ENCODE measurements around the gene CHRD.

Gene CHRD

GRCh38 chr3:184379358-184380184 lies at the start of gene CHRD:
CHRD (plus strand) TSS chr3:184380054; CDS start chr3:184380319, 265 bp downstream.
- Histone ChIP-seq H3K27me3 (ENCODE audit: control insufficient read depth, insufficient read depth, low read length) (peaks cover 78% of the 10 kb centered on the region), H3K4me1 (ENCODE audit: control insufficient read depth, insufficient read depth, low read length) (peaks cover 29% of the 10 kb centered on the region), H3K36me3 (ENCODE audit: control insufficient read depth, insufficient read depth, low read length) (no peaks in the 10 kb centered on the region), H3K9ac (ENCODE audit: low read depth, low read length) (no peak within 1 kb of the TSS), H3K9me3 (ENCODE audit: control insufficient read depth, insufficient read depth, low read length) (no peaks in the 10 kb centered on the region), H3K4me3 (ENCODE audit: low read depth, low read length) (peak within 1 kb of the TSS; percentile 60), H3K27ac (ENCODE audit: low read depth, low read length) (no peak within 1 kb of the TSS)

DNA sequence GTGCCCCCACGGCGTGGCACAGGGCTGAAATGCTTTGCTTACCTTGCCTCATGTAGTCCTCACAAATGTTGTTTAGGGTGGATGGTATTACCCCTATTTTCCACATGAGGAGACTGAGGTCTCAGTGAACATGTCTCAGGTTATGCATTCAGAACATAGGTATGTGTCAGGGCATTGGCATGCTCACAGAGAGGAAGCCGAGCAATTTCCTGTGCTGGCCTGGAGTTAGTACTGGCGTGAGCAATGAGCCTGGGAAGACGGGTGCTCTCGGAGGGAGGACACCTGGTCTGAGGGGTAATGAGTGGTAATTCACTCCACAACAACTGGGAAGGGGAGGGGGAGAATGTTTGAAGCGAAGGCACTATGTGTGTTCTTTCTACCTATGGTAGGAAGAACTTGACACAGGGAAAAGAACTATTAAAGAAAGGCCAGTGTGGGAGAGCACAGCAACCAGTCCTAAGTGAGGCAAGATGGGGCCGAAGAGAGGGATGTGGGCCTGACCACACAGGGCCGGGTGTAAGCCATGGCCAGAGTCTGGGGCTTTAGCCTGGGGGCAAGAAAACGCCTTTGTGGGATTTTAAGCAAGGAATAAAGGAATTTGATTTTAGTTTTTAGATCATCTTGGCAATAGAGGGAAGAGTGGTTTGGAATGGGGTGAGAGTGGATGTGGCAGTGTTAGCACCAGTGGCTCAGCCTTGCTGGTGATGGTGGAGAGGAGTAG lies 47.3 kb upstream of the CHRD start:
- Histone ChIP-seq H3K4me1 (ENCODE audit: control insufficient read depth, insufficient read depth, low read length) (peaks cover 13% of the 10 kb centered on the region; the same call in 1 of the 2 replicates), H3K36me3 (ENCODE audit: control insufficient read depth, insufficient read depth, low read length) (peaks cover 75% of the 10 kb centered on the region), H3K27me3 (ENCODE audit: control insufficient read depth, insufficient read depth, low read length) (no peaks in the 10 kb centered on the region)

GRCh38 chr3:184333190-184333589 lies 46.7 kb upstream of the CHRD start:
- peaks cover 68% of the 10 kb centered on the region for H3K36me3 ChIP-seq (ENCODE audit: control insufficient read depth, insufficient read depth, low read length)

More for the DNA sequence above, 47.3 kb upstream of the CHRD start:
- Histone ChIP-seq H3K9me3 (ENCODE audit: control insufficient read depth, insufficient read depth, low read length) (no peaks in the 10 kb centered on the region), H3K27ac (ENCODE audit: low read depth, low read length) (no peak overlapping the region), H3K9ac (ENCODE audit: low read depth, low read length) (no peak overlapping the region), H3K4me3 (ENCODE audit: low read depth, low read length) (no peak overlapping the region)

GRCh38 chr3:184333700-184334099 lies 46.2 kb upstream of the CHRD start:
- H3K9ac ChIP-seq (ENCODE audit: low read depth, low read length): no peak overlapping the region
- no peaks in the 10 kb centered on the region for H3K27me3 ChIP-seq (ENCODE audit: control insufficient read depth, insufficient read depth, low read length)
- H3K4me3 ChIP-seq (ENCODE audit: low read depth, low read length): no peak overlapping the region
- peaks cover 21% of the 10 kb centered on the region for H3K4me1 ChIP-seq (ENCODE audit: control insufficient read depth, insufficient read depth, low read length)
- H3K27ac ChIP-seq (ENCODE audit: low read depth, low read length): peak overlapping the region; percentile 97
- H3K9me3 ChIP-seq (ENCODE audit: control insufficient read depth, insufficient read depth, low read length): no peaks in the 10 kb centered on the region
- H3K36me3 ChIP-seq (ENCODE audit: control insufficient read depth, insufficient read depth, low read length): peaks cover 63% of the 10 kb centered on the region

More at GRCh38 chr3:184333190-184333589, 46.7 kb upstream of the CHRD start:
- H3K9me3 ChIP-seq (ENCODE audit: control insufficient read depth, insufficient read depth, low read length): no peaks in the 10 kb centered on the region
- no peak overlapping the region for H3K27ac ChIP-seq (ENCODE audit: low read depth, low read length)
- peaks cover 19% of the 10 kb centered on the region for H3K4me1 ChIP-seq (ENCODE audit: control insufficient read depth, insufficient read depth, low read length)
- H3K4me3 ChIP-seq (ENCODE audit: low read depth, low read length): no peak overlapping the region
- H3K9ac ChIP-seq (ENCODE audit: low read depth, low read length): no peak overlapping the region
- no peaks in the 10 kb centered on the region for H3K27me3 ChIP-seq (ENCODE audit: control insufficient read depth, insufficient read depth, low read length)

- Histone ChIP-seq H3K4me1 (ENCODE audit: control insufficient read depth, insufficient read depth, low read length) (peaks cover 25% of the 10 kb centered on the region), H3K4me3 (ENCODE audit: low read depth, low read length) (no peak overlapping the region), H3K27ac (ENCODE audit: low read depth, low read length) (peak overlapping the region; percentile 97), H3K27me3 (ENCODE audit: control insufficient read depth, insufficient read depth, low read length) (no peaks in the 10 kb centered on the region), H3K36me3 (ENCODE audit: control insufficient read depth, insufficient read depth, low read length) (peaks cover 54% of the 10 kb centered on the region), H3K9ac (ENCODE audit: low read depth, low read length) (no peak overlapping the region), H3K9me3 (ENCODE audit: control insufficient read depth, insufficient read depth, low read length) (no peaks in the 10 kb centered on the region)
Observed at GRCh38 chr3:184334470-184335158, 45.2 kb upstream of the CHRD start.

DNA sequence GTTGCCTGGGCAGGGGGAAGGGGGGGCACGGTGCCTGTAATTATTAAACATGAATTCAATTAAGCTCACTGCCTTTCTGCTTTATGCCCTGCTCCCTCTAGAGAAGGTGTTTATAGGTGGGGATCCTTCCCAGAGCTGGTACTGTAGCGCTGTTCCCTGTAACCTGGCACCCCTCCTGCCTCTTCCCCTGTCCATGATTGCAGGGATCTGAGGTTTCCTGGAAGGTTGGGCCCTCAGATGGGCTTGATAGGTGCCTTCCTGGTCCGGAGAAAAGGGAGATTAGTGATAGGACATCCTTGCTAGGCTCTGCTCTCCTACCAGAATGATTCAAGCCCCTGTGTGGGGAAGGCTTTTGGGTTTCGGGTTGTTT lies 44.6 kb upstream of the CHRD start:
- H3K9me3 ChIP-seq (ENCODE audit: control insufficient read depth, insufficient read depth, low read length): no peaks in the 10 kb centered on the region
- peak overlapping the region; percentile 97 for H3K27ac ChIP-seq (ENCODE audit: low read depth, low read length)
- peak overlapping the region; percentile 18; the same call in 1 of the 2 replicates for H3K9ac ChIP-seq (ENCODE audit: low read depth, low read length)
- H3K4me1 ChIP-seq (ENCODE audit: control insufficient read depth, insufficient read depth, low read length): peaks cover 25% of the 10 kb centered on the region
- H3K4me3 ChIP-seq (ENCODE audit: low read depth, low read length): peak overlapping the region; percentile 91; the same call in 1 of the 2 replicates
- no peaks in the 10 kb centered on the region for H3K27me3 ChIP-seq (ENCODE audit: control insufficient read depth, insufficient read depth, low read length)
- peaks cover 48% of the 10 kb centered on the region for H3K36me3 ChIP-seq (ENCODE audit: control insufficient read depth, insufficient read depth, low read length)

DNA sequence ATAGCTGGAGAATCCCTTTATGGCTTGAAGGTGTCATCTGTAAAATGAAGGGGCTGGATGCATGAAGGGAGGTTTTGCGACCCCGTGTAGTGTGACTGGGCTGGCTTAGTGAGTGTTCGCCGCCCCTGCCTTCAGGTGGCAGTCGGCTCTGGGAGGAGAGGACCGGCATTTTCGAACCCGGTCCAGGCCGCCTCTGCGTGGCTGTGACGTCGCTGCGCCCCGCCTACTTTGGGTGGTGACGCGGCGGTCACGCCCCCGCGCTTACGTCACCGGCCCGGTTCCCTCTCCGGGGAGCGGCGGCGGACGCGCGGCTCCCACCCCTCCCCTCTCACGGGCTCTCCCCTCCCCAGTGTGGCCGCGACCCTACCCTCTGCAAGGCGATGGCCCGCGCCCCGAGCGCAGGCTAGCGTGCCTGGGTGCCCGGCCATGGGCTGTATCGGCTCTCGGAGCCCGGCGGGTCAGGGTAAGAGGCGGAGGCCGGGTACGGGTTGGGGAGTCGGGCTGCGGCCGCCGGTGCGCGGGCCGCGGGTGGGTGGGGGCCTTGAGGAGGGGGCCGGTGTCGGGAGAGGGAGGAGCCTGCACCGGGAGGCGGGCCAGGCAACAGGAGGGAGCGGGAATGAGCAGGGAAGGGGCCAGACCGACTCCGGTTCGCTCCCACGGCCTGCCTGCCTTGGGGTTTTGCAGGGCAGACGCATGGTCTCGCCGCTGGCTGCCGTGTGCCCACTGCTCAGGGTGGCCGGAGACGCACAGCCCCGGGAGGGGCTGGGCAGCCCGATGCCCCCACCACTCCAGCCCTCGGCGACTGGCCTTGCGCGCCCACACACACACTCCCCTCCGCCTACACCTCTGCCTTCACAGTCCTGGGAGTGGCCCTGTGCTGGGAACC lies 44.0 kb upstream of the CHRD start:
- Histone ChIP-seq H3K4me1 (ENCODE audit: control insufficient read depth, insufficient read depth, low read length) (peaks cover 25% of the 10 kb centered on the region), H3K36me3 (ENCODE audit: control insufficient read depth, insufficient read depth, low read length) (peaks cover 43% of the 10 kb centered on the region), H3K27ac (ENCODE audit: low read depth, low read length) (peak overlapping the region; percentile 97), H3K27me3 (ENCODE audit: control insufficient read depth, insufficient read depth, low read length) (no peaks in the 10 kb centered on the region), H3K9ac (ENCODE audit: low read depth, low read length) (peak overlapping the region; percentile 83), H3K9me3 (ENCODE audit: control insufficient read depth, insufficient read depth, low read length) (no peaks in the 10 kb centered on the region), H3K4me3 (ENCODE audit: low read depth, low read length) (peak overlapping the region; percentile 91)

DNA sequence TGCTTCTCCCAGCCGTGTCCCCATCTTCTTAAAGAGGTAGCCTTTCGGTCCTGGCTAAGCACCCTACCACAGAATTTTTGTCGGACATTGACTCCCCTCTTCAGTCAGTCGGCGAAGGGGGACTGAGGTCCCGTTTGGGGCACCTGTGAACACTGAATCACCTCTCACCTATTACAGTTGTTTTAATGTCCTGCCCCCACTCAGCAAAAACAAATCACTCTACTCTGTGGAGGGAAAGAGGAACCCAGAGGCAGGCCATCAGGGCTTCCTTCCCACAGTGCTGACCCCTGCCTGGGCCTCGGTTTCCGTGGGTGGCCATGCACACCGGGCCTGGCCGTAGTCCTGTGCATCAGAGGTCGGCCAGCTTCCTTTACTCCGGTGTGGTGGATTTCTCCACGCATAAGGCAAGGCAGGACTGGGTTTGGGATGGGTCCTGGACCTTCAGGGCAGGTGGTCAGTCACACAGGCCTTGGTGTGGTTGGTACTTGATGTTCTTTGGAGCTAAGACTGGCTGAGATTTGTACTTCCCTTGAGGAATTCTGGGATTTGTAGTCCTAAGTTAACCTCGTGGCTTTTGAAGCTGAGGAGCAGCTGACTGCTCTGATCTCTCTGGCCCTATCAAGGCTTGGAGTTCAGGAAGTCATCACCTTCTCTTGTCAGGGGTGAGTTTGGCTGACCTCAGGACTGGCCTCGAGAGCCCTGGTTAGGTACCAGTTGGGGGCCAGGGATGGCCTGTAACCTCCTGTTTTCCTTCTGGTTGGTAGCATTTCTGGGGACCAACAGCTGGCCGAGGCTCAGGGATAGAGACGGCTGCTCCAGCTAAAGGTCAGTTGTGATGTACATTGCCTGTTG lies 43.1 kb upstream of the CHRD start:
- Histone ChIP-seq H3K4me3 (ENCODE audit: low read depth, low read length) (peak overlapping the region; percentile 91), H3K4me1 (ENCODE audit: control insufficient read depth, insufficient read depth, low read length) (peaks cover 25% of the 10 kb centered on the region), H3K9ac (ENCODE audit: low read depth, low read length) (peak overlapping the region; percentile 83), H3K27me3 (ENCODE audit: control insufficient read depth, insufficient read depth, low read length) (no peaks in the 10 kb centered on the region), H3K36me3 (ENCODE audit: control insufficient read depth, insufficient read depth, low read length) (peaks cover 34% of the 10 kb centered on the region), H3K9me3 (ENCODE audit: control insufficient read depth, insufficient read depth, low read length) (no peaks in the 10 kb centered on the region), H3K27ac (ENCODE audit: low read depth, low read length) (peak overlapping the region; percentile 97)

- Histone ChIP-seq H3K4me3 (ENCODE audit: low read depth, low read length) (peak within 1 kb of the TSS; percentile 91), H3K9ac (ENCODE audit: low read depth, low read length) (peak within 1 kb of the TSS; percentile 83), H3K9me3 (ENCODE audit: control insufficient read depth, insufficient read depth, low read length) (no peaks in the 10 kb centered on the region), H3K27ac (ENCODE audit: low read depth, low read length) (peak within 1 kb of the TSS; percentile 97), H3K27me3 (ENCODE audit: control insufficient read depth, insufficient read depth, low read length) (no peaks in the 10 kb centered on the region), H3K36me3 (ENCODE audit: control insufficient read depth, insufficient read depth, low read length) (peaks cover 29% of the 10 kb centered on the region), H3K4me1 (ENCODE audit: control insufficient read depth, insufficient read depth, low read length) (peaks cover 25% of the 10 kb centered on the region)
Observed at GRCh38 chr3:184337399-184337714, 42.5 kb upstream of the CHRD start, which contains the start of gene FAM131A. FAM131A (plus strand) TSS chr3:184337600; CDS start chr3:184337631, 31 bp downstream.

Data from HUES48 (cell line).